ENCODE measurements around the gene SRSF2. TPM values are rescaled to one million over a fixed set of nuclear protein-coding genes. Genes with fewer than 3 reads are reported as not detected.
"Not testable (repeated sequence)": the region's sequence is repeated elsewhere in the genome, so short reads cannot be mapped to it uniquely, and the experiment has no call there.

Gene SRSF2
- total RNA-seq, 2 donors from 2014 or later = 138 to 156 TPM

DNA sequence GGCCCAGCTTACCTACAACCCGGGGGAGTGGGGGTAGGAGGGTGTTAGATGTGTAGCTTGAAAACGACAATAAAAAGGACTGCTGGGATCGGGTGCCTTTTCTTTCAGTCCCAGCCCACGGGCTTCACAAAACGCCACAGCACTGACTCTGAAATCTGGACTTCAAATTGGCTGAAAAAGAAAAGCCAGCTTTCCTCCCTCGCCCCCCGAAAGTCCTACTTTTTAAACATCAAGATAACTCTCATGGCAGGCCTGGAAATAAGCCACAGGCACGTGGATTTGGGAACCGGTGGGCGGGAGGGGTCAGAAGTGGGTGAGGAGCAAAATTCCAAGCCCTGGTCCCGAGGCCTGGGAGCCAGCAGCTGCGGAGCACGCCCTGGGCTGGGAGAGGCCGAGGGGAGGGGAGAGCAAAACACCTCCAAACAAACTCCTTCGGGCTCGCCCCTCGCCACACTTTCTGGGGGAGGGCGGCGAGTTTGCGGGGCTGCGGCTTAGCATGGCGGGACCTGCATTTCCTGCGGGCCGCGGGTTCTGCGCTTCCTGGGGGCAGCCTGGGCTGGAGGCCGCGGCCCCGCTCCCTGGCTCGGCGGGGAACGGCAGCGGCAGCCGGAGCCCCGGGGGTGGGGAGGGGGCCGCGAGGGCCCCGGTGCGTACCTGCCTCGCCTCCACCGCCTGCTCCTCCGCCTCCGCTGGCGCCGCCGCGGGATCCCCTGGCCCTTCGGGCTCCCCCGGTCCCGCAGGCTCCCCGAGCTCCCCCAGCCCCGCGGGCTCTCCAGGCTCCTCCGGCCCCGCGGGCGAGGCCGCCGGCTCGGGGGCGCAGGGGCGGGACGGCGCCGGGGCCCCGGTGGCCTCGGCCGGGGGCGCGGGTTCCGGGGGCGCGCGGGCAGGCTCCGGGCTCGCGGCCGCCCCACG, 26.9 kb downstream of the SRSF2 start:
- intact Hi-C loops (cut with DNase I, micrococcal nuclease) = not testable (repeated sequence)
- DNase-seq (peak in 1 of 2 donors; percentile 28), ATAC-seq (peak; percentile 28)

GRCh38 chr17:76709077-76709950, 27.8 kb downstream of the SRSF2 start:
- ATAC-seq = peak; percentile 27
- intact Hi-C loops (cut with DNase I, micrococcal nuclease) = no loop called here

GRCh38 chr17:76707985-76708807, 28.9 kb downstream of the SRSF2 start:
- intact Hi-C loops (cut with DNase I, micrococcal nuclease) = no loop called here
- ATAC-seq (no peak), DNase-seq (no peak)

More at GRCh38 chr17:76709077-76709950, 27.8 kb downstream of the SRSF2 start:
- peak; percentile 57 to 84 for DNase-seq

- intact Hi-C loops (cut with DNase I, micrococcal nuclease) = no loop called here
- no peak for ATAC-seq
- DNase-seq = no peak
Observed at GRCh38 chr17:76706817-76707216, 30.3 kb downstream of the SRSF2 start.

DNA sequence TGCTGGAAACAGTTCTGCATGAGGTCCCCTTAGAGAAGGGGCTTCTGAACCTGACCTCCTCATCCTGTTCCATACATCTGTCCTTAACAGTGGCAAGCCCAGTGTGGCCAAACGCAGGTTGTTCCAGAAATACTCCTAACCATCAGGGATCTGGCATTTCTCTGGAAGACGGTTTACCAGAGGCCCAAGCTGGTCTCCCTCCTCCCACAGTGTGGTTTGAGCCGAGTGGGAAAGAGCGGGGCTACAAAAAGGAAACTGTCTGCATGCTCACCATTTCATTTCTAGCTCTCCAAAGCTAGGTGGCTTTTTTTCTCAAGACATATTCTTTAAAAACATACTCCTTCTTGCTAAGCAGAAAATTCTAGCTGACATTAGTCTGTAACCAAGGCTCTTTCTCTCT, 32.3 kb downstream of the SRSF2 start:
- no peak for DNase-seq
- no peak for ATAC-seq
- intact Hi-C loops (cut with DNase I, micrococcal nuclease) = no loop called here

- intact Hi-C loops (cut with DNase I, micrococcal nuclease) = no loop called here
- no peak for DNase-seq
- no peak for ATAC-seq
Observed at GRCh38 chr17:76702941-76703637, 34.0 kb downstream of the SRSF2 start.

- DNase-seq (no peak), ATAC-seq (no peak)
- intact Hi-C loops (cut with DNase I, micrococcal nuclease) = no loop called here
Observed at GRCh38 chr17:76702076-76702475, 35.1 kb downstream of the SRSF2 start.

DNA sequence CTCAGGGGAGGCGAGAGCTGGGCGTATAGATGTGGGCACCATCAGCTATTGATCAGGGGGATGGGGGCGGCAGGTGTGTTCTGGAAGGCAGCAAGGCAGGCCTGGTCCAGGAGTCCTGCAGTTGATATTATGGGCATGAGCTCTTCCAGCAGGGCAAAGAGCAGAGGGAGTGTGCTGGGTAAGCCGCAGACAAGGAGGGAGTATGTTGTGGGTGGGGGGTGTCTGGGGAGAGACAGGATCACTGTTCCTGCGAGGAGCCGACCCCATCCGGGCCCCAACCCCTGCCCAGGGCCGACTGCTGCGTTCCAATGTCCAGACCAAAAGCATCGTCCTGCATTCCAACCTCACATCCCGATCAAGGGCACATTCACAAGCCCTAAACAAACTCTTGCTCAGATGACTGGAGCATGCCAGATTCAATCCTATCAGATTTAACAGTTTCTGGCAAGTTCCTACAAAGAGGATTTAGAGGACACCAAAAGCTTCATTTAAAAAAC, 35.6 kb downstream of the SRSF2 start:
- ATAC-seq (no peak), DNase-seq (no peak)
- intact Hi-C loops (cut with DNase I, micrococcal nuclease) = no loop called here

DNA sequence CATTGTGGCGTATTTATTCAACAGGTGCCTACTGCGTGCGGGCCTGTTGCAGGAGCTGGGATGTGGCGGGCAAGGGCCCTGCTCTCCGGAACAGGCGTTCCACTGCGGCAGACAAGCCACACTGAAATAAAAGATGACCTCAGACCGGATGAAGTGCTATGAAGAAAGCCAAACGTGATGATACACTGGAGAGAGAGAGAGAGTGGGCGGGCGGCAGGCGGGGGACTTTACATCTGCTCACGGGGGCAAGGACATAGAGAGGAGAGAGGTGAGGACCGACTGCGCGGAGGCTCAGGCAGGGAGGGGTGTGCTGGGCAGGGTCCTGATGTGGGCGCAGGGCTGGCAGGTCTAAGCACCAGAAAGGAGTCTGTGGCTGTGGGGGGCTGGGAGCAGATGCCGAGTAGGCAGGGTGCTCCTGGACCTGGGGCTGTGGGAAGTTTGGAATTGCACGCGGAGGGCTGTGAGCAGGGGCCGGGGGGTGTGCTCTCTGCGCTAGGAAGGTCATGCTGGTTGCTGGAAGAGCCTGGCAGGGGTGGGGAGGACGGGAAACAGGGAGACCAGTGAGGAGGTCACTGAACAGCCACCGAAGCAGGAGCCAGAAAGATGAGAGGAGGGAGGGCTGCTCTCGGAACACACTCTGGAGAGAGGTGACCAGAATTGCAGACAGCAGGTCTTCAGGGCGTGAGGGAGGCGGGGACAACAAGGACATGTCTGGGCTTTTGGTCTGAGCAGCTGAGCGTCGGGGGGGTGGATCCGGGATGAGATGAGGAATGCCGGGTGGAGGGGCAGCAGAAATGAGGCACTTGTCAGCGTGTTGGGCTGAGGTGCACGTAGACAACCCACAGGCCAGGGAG, 36.3 kb downstream of the SRSF2 start:
- ATAC-seq (peak; percentile 28), DNase-seq (peak in 1 of 2 donors; percentile 52)
- intact Hi-C loops (cut with DNase I, micrococcal nuclease) = no loop called here

DNA sequence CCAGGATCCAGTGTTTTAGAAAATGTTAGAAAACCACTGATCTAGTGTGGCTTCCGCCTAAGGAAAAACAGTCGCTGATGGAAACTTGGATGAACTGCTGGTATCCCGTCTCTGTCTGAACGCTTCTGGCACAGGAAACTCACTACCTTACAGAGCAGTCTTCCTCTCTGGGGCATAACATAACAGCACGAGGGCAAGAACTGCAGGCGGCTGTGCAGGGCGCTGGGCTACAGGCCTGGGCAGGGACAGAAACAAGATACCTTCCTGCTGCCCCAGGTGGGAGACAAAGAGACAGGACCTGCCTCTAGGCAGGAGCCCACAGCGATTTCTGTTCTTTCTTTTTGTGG, 36.9 kb downstream of the SRSF2 start:
- ATAC-seq (peak; percentile 14), DNase-seq (no peak)
- intact Hi-C loops (cut with DNase I, micrococcal nuclease) = no loop called here

DNA sequence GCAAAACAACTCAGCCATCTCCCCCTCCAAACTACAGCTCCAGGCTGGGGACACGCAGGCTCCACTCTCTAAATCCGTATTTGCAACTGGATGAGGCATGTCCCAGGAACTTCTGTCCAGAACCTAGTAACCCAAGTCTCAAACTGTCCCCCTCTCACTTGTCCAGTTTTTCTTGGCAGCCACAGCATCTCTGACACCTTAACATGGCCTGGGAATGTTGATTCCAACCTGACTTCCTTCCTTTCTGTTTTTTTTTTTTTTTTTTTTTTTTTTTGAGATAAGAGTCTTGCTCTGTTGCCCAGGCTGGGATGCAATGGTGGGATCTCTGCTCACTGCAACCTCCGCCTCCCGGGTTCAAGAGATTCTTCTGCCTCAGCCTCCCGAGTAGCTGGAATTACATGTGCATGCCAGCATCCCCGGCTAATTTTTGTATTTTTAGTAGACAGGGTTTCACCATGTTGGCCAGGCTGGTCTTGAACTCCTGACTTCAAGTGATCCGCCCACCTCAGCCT, 38.6 kb downstream of the SRSF2 start:
- ATAC-seq; intact Hi-C loops (cut with DNase I, micrococcal nuclease); DNase-seq: not testable (repeated sequence)

DNA sequence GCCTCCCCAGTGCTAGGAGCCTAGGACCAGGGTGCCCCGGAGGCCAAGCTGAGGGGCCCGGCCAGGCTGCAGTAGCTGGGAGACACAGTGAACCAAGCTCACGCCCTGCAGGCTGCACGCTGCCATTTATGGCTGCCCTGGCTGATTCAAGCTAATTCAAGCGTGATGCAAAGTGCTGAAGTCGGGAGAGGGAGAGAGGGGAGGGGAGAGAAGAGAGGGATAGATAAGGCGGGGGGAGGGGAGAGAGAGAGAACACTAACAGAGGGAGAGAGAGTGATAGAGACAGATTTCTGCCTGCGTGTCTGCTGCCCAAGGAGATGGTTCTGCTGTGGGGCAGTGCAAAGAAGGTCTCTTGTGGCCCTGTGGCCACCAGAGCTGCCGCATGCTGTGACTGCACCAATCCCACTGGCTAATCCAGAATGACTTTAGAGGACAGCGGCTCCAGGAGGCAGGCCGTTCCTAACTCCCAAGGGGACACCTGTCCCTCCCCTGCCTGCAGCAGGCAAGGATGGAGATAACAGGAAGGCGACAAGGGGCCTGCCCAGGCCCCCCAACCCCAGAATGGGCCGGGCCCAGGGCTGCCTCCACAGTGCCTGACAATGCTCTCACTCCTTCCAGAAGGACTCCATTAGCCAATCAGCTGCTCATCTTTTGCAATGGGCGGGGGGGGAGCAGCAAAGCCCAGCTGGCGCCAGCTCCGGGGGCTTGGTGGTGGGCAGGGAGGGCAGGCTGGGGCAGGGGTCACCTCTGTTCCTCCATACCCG, 39.2 kb downstream of the SRSF2 start:
- DNase-seq = no peak
- intact Hi-C loops (cut with DNase I, micrococcal nuclease) = no loop called here
- ATAC-seq = no peak

DNA sequence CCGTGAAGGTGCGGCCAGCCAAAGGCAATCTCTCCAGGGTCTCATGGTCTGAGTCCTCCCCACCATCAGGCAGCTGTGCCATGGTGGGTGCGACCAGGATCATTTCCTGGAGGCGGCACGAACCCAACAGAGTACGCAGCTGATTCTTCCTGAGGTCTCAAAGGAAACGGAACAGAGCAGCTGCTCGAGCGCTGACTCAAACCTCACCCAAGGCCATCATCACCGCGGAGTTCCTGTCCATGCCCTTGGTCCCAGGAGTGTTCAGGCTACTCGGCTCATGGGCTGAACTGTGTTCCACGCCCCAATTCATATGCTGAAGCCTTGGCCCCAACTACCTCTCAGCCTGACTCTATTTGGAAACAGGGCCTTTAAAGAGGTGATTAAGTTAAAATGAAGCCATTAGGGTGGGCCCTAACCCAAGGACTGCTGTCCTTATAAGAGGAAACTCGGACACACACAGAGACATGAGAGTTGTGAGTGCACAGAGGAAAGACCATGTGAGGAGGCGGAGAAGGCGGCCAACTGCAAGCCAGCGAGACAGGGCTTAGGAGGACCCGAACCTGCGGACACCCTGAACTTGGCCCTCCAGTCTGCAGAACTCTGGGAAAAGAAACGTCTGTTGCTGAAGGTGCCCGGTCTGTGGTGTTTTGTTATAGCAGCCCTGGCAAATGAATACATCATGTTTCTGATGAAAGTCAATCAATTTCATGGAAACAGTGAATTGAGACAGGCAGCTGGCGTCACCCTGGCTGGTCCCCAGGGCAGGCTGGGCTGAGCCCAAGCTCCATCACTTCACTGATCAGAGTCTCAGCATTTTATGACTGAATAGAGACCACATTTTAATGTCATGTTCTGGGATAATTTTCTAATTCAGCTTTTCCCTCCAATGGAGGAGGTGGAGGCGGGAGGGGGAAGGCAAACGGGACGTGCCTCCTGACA, 40.1 kb downstream of the SRSF2 start:
- intact Hi-C loops (cut with DNase I, micrococcal nuclease) = no loop called here
- DNase-seq = no peak
- ATAC-seq = no peak

- intact Hi-C loops (cut with DNase I, micrococcal nuclease) = no loop called here
- ATAC-seq = peak; percentile 34
Observed at GRCh38 chr17:76695059-76695831, 41.9 kb downstream of the SRSF2 start.

More at GRCh38 chr17:76695059-76695831, 41.9 kb downstream of the SRSF2 start:
- DNase-seq = no peak
